Panc1 (cell line): ENCODE results near the gene MYH14. TPM values are rescaled to one million over a fixed set of nuclear protein-coding genes. Genes with fewer than 3 reads are reported as not detected.
"Not testable (repeated sequence)": the region's sequence is repeated elsewhere in the genome, so short reads cannot be mapped to it uniquely, and the experiment has no call there.

Experiments used
- ATAC-seq: fragments of 200-7000 bp; cut with Tn5 transposase; 2 replicates; pipeline ENCODE4 v1.9.1; 2020; ENCODE audit warnings: mild to moderate bottlenecking, moderate library complexity
- BruUV-seq: library from RNA; stranded (reverse); fragments of 400-500 nt; replicated peaks from 2 replicates; lab custom pipeline; 2021; lab: Mats Ljungman, UMichigan
- CTCF ChIA-PET: fragments of 300-600 bp; sonication (Branson Sonifier 250); formaldehyde crosslinking; loops from one replicate; lab custom pipeline; 2022; ENCODE audit warnings: antibody characterized with exemption; lab: Charles Lee
- POLR2A ChIA-PET: fragments of 300-600 bp; sonication (Branson Sonifier 250); formaldehyde crosslinking; loops from one replicate; lab custom pipeline; 2022; ENCODE audit warnings: antibody characterized with exemption; lab: Charles Lee
- DNase-seq: peaks from one replicate; pipeline ENCODE4 v3.0.0-alpha.2; 2010; ENCODE audit warnings: low read depth, low spot score
- H3K27ac ChIP-seq: 2 replicates; pipeline ENCODE4 v1.5.1; 2011; ENCODE audit warnings: mild to moderate bottlenecking, low read length, inconsistent platforms
- H3K27me3 ChIP-seq: fragments of 200-500 bp; sonication (Bioruptor generic); 2 replicates; pipeline ENCODE4 v1.6.0; 2014; ENCODE audit warnings: low read length, inconsistent platforms; ENCODE audit not compliant: control insufficient read depth, insufficient read depth
- H3K36me3 ChIP-seq: fragments of 200-500 bp; sonication (Bioruptor generic); 2 replicates; pipeline ENCODE4 v1.5.1; 2014; ENCODE audit warnings: inconsistent platforms, mild to moderate bottlenecking, low read length, moderate library complexity; ENCODE audit not compliant: control insufficient read depth, insufficient read depth
- H3K4me1 ChIP-seq: 2 replicates; pipeline ENCODE4 v1.5.1; 2011; ENCODE audit warnings: inconsistent platforms, mild to moderate bottlenecking, low read length, moderate library complexity; ENCODE audit not compliant: control insufficient read depth, insufficient read depth
- H3K4me3 ChIP-seq, 2 experiments: 2 replicates each; pipeline ENCODE4 v1.5.1; 2011 to 2012; ENCODE audit warnings: low read depth in 2 of 2, low read length in 2 of 2, mild to moderate bottlenecking in 2 of 2, inconsistent platforms in 1 of 2, moderate library complexity in 1 of 2
- H3K9me3 ChIP-seq: fragments of 200-500 bp; sonication (Bioruptor generic); 2 replicates; pipeline ENCODE4 v1.5.1; 2014; ENCODE audit warnings: low read depth, mild to moderate bottlenecking, inconsistent platforms, low read length, moderate library complexity; ENCODE audit not compliant: control insufficient read depth, insufficient read depth
- POLR2AphosphoS5 ChIP-seq: IDR thresholded peaks from 2 replicates; pipeline ENCODE4 v1.6.1; 2012; ENCODE audit warnings: mild to moderate bottlenecking, low read depth, low read length, moderate library complexity
- SIN3A ChIP-seq: IDR thresholded peaks from 2 replicates; pipeline ENCODE4 v1.6.1; 2012; ENCODE audit warnings: low read depth, mild to moderate bottlenecking, low read length, moderate library complexity, borderline replicate concordance; ENCODE audit not compliant: insufficient read depth
- TCF7L2 ChIP-seq: IDR thresholded peaks from 2 replicates; pipeline ENCODE4 v1.6.1; 2011; ENCODE audit warnings: mild to moderate bottlenecking, low read depth, low read length, inconsistent platforms
- in situ Hi-C: cut with HindIII; loops from 2 replicates; pipeline ENCODE4 v1.10.0; 2016; ENCODE audit warnings: low sequenced_read_pairs, low pct_unique_long_range_greater_than_20kb
- intact Hi-C: fragments of 100-400 bp; cut with micrococcal nuclease; formaldehyde crosslinking; loops from one replicate; pipeline ENCODE4 v1.10.0; 2022; ENCODE audit not compliant: unreplicated experiment
- total RNA-seq: library from RNA; stranded (reverse); gene quantifications from one replicate; pipeline ENCODE4 v1.2.1, GENCODE V29; 2021; ENCODE audit not compliant: unreplicated experiment
- TF ChIP-seq, protein P1 (sequence below), 2 experiments: IDR thresholded peaks; 2 replicates each; pipeline ENCODE4 v1.6.1; 2011 to 2012; ENCODE audit warnings: low read depth in 2 of 2, control low read depth in 1 of 2, low read length in 1 of 2, mild to moderate bottlenecking in 1 of 2, moderate library complexity in 1 of 2; ENCODE audit not compliant: insufficient read depth in 1 of 2
- TF ChIP-seq, protein P2 (sequence below): fragments of 450-650 bp; IDR thresholded peaks from 2 replicates; pipeline ENCODE4 v1.5.1; 2017; ENCODE audit warnings: mild to moderate bottlenecking

MYH14 gene
- total RNA-seq, 1 experiment from 2014 or later, result 23.8 TPM

DNA sequence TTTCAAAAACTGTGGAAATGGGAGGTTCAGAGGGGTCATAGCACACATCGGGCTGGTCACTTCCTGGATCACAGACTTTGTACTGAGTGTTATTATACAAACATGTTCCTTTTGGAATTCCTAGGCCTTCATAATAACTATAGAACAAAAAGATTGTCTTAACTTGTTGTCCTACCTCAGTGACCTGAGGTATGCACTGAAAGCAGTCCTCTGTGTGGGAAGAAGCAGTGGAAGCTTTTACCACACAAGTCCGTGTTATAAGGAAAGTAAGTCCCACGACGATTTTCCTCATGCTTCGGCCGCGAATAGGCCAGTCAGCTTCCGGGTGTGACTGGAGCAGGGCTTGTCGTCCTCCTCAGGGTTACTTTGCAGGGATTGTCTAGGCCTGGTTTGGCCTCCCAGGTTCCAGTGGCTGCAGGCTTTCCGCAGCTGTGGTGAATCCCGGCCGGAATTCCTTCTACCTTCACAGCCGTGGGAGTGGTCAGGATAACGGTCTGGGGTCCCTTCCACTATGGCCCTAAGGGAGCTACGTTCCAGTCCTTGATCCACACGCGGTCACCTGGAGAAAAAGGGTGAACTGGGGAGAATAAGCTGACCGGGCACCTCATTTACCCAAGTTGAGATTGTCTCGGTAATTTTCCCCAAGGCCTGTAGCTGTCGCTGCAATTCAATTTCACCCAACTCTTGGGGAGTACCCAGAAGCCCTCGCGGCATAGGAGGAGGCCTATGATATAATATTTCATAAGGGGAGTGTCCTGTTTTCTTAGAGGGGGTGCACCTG is 146.0 kb downstream of the MYH14 start:
- H3K27ac ChIP-seq, result no peak overlapping the region
- DNase-seq (no peak), ATAC-seq (no peak)
- H3K4me3 ChIP-seq, result no peak overlapping the region
- no TSS peak for BruUV-seq
- no peaks in the 10 kb centered on the region for H3K4me1 ChIP-seq
- intact Hi-C loops, result no loop called here
- in situ Hi-C loops, result no loop called here
- ChIA-PET POLR2A (no interaction called here), CTCF (no interaction called here)
- 0 out of 2 replicates have a peak, but pooled peaks cover 7% of the 10 kb centered on the region for H3K9me3 ChIP-seq
- no peaks in the 10 kb centered on the region for H3K27me3 ChIP-seq
- no peak for TF ChIP-seq SIN3A
- TF ChIP-seq, protein P1, sequence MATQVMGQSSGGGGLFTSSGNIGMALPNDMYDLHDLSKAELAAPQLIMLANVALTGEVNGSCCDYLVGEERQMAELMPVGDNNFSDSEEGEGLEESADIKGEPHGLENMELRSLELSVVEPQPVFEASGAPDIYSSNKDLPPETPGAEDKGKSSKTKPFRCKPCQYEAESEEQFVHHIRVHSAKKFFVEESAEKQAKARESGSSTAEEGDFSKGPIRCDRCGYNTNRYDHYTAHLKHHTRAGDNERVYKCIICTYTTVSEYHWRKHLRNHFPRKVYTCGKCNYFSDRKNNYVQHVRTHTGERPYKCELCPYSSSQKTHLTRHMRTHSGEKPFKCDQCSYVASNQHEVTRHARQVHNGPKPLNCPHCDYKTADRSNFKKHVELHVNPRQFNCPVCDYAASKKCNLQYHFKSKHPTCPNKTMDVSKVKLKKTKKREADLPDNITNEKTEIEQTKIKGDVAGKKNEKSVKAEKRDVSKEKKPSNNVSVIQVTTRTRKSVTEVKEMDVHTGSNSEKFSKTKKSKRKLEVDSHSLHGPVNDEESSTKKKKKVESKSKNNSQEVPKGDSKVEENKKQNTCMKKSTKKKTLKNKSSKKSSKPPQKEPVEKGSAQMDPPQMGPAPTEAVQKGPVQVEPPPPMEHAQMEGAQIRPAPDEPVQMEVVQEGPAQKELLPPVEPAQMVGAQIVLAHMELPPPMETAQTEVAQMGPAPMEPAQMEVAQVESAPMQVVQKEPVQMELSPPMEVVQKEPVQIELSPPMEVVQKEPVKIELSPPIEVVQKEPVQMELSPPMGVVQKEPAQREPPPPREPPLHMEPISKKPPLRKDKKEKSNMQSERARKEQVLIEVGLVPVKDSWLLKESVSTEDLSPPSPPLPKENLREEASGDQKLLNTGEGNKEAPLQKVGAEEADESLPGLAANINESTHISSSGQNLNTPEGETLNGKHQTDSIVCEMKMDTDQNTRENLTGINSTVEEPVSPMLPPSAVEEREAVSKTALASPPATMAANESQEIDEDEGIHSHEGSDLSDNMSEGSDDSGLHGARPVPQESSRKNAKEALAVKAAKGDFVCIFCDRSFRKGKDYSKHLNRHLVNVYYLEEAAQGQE (IDR thresholded peaks at IDR 0.05; ENCODE audit: insufficient read depth in 1 of 2, low read depth in 2 of 2, low read length in 1 of 2), result no peak
- TF ChIP-seq POLR2AphosphoS5, result no peak
- TF ChIP-seq, protein P2, sequence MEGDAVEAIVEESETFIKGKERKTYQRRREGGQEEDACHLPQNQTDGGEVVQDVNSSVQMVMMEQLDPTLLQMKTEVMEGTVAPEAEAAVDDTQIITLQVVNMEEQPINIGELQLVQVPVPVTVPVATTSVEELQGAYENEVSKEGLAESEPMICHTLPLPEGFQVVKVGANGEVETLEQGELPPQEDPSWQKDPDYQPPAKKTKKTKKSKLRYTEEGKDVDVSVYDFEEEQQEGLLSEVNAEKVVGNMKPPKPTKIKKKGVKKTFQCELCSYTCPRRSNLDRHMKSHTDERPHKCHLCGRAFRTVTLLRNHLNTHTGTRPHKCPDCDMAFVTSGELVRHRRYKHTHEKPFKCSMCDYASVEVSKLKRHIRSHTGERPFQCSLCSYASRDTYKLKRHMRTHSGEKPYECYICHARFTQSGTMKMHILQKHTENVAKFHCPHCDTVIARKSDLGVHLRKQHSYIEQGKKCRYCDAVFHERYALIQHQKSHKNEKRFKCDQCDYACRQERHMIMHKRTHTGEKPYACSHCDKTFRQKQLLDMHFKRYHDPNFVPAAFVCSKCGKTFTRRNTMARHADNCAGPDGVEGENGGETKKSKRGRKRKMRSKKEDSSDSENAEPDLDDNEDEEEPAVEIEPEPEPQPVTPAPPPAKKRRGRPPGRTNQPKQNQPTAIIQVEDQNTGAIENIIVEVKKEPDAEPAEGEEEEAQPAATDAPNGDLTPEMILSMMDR, result peak; percentile 50
- no peaks in the 10 kb centered on the region for H3K36me3 ChIP-seq

DNA sequence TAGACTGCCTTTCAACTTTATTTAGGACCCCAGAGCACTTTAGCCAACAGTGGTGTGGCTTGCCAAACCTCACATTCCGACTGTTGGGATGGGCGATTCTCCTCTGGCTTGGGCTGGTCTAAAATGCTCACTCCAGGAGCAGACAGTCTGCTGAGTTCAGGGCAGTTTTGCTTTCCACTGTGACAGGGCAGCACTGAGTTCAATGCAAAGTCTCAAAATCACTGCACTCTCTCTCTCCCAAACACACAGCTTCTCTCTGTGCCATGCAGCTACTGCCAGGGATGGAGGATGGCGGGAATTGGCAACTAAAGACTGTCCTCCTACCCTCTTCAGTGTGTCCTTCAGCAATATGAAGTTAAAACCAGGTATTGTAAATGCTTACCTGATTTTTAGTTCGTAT is 148.8 kb downstream of the MYH14 start:
- Histone ChIP-seq H3K27ac (no peak overlapping the region), H3K27me3 (no peaks in the 10 kb centered on the region), H3K4me3 (no peak overlapping the region), H3K36me3 (no peaks in the 10 kb centered on the region), H3K9me3 (no peaks in the 10 kb centered on the region), H3K4me1 (no peaks in the 10 kb centered on the region)
- no TSS peak for BruUV-seq
- ChIA-PET CTCF (no interaction called here), POLR2A (no interaction called here)
- in situ Hi-C loops, result no loop called here
- intact Hi-C loops, result no loop called here
- DNase-seq, result no peak
- no peak for ATAC-seq
- TF ChIP-seq, protein P1 (IDR thresholded peaks at IDR 0.05; ENCODE audit: insufficient read depth in 1 of 2, low read depth in 2 of 2, low read length in 1 of 2), result no peak
- TF ChIP-seq TCF7L2 (no peak), SIN3A (no peak)
- TF ChIP-seq, protein P2, result no peak

DNA sequence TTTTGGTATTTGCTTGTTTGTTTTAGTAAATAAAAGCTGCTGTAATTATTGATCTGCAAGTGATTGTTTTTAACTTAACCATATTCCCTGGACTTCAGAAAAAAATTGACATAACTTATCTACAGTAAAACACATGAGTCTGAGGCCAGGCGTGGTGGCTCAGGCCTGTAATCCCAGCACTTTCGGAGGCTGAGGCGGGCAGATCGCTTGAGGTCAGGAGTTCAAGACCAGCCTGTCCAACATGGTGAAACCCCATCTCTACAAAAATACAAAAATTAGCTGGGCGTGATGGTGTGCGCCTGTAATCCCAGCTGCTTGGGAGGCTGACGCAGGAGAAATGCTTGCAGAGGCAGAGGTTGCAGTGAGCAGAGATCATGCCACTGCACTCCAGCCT is 150.1 kb downstream of the MYH14 start:
- H3K27me3 ChIP-seq, ATAC-seq, H3K4me1 ChIP-seq, H3K4me3 ChIP-seq, H3K36me3 ChIP-seq, POLR2A ChIA-PET, in situ Hi-C loops, H3K27ac ChIP-seq, intact Hi-C loops, BruUV-seq, H3K9me3 ChIP-seq, DNase-seq: not testable (repeated sequence)
- CTCF ChIA-PET, result interaction anchor here (0.7 kb wide), 1 partner anchor 360 kb away, joined by 5 read pairs; no protein-coding TSS in a partner anchor
